ENCODE measurements around the gene SDK2.

GRCh38 chr17:73293031-73293430, 351.2 kb downstream of the SDK2 start:
- TF ChIP-seq, protein P1, sequence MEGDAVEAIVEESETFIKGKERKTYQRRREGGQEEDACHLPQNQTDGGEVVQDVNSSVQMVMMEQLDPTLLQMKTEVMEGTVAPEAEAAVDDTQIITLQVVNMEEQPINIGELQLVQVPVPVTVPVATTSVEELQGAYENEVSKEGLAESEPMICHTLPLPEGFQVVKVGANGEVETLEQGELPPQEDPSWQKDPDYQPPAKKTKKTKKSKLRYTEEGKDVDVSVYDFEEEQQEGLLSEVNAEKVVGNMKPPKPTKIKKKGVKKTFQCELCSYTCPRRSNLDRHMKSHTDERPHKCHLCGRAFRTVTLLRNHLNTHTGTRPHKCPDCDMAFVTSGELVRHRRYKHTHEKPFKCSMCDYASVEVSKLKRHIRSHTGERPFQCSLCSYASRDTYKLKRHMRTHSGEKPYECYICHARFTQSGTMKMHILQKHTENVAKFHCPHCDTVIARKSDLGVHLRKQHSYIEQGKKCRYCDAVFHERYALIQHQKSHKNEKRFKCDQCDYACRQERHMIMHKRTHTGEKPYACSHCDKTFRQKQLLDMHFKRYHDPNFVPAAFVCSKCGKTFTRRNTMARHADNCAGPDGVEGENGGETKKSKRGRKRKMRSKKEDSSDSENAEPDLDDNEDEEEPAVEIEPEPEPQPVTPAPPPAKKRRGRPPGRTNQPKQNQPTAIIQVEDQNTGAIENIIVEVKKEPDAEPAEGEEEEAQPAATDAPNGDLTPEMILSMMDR (IDR thresholded peaks at IDR 0.05), result no peak
- TF ChIP-seq POLR2A (IDR thresholded peaks at IDR 0.05), result no peak

Measured in Peyer's patch (tissue), 4 donors.